PC-3 (cell line): ENCODE data around the gene P4HB. TPM values are rescaled to one million over a fixed set of nuclear protein-coding genes. Genes with fewer than 3 reads are reported as not detected.

Experiments
- ATAC-seq: fragments of 200-7000 bp; cut with Tn5 transposase; 2 replicates; pipeline ENCODE4 v1.9.1; 2020; ENCODE audit warnings: mild to moderate bottlenecking, moderate library complexity
- BruUV-seq: library from RNA; stranded (reverse); fragments of 400-500 nt; replicated peaks from 2 replicates; lab custom pipeline; 2021; lab: Mats Ljungman, UMichigan
- CTCF ChIA-PET: fragments of 300-600 bp; sonication (Branson Sonifier 250); formaldehyde crosslinking; loops from one replicate; lab custom pipeline; 2022; ENCODE audit warnings: antibody characterized with exemption; lab: Charles Lee
- POLR2A ChIA-PET: fragments of 300-600 bp; sonication (Branson Sonifier 250); formaldehyde crosslinking; loops from one replicate; lab custom pipeline; 2022; ENCODE audit warnings: antibody characterized with exemption; ENCODE audit not compliant: unreplicated experiment; lab: Charles Lee
- DNase-seq: peaks from one replicate; pipeline ENCODE4 v3.0.0-alpha.2; 2015
- H2AFZ ChIP-seq: fragments of 300-600 bp; sonication (generic); 2 replicates; pipeline ENCODE4 v1.6.0; 2016; ENCODE audit warnings: antibody characterized with exemption, low read length
- H3F3A ChIP-seq: fragments of 300-600 bp; sonication (generic); one replicate; pipeline ENCODE4 v1.6.0; 2017; ENCODE audit warnings: antibody characterized with exemption, low read length, control low read depth, mild to moderate bottlenecking; ENCODE audit not compliant: unreplicated experiment
- H3K27ac ChIP-seq: fragments of 300-600 bp; sonication (generic); 2 replicates; pipeline ENCODE4 v1.5.1; 2016; ENCODE audit warnings: mild to moderate bottlenecking, low read length
- H3K27me3 ChIP-seq: fragments of 300-600 bp; sonication (generic); 2 replicates; pipeline ENCODE4 v1.6.1; 2016; ENCODE audit warnings: low read length, mixed read lengths
- H3K36me3 ChIP-seq: fragments of 300-600 bp; sonication (generic); 2 replicates; pipeline ENCODE4 v1.6.1; 2016; ENCODE audit warnings: low read depth, mixed run types, low read length, mixed read lengths
- H3K4me1 ChIP-seq: fragments of 300-600 bp; sonication (generic); 2 replicates; pipeline ENCODE4 v1.5.1; 2016; ENCODE audit warnings: low read length; ENCODE audit not compliant: insufficient read depth
- H3K4me2 ChIP-seq: fragments of 300-600 bp; sonication (generic); 2 replicates; pipeline ENCODE4 v1.6.0; 2016; ENCODE audit warnings: low read length
- H3K4me3 ChIP-seq: fragments of 300-600 bp; sonication (generic); 2 replicates; pipeline ENCODE4 v1.5.1; 2016; ENCODE audit warnings: mild to moderate bottlenecking, low read length, mixed read lengths
- H3K79me2 ChIP-seq: fragments of 300-600 bp; sonication (generic); 2 replicates; pipeline ENCODE4 v1.6.1; 2017; ENCODE audit warnings: low read length, mixed read lengths
- H3K9ac ChIP-seq: fragments of 300-600 bp; sonication (generic); 2 replicates; pipeline ENCODE4 v1.6.0; 2016; ENCODE audit warnings: mild to moderate bottlenecking, low read length
- H3K9me2 ChIP-seq: fragments of 300-600 bp; sonication (generic); replicated peaks from 2 replicates; pipeline ENCODE4 v1.6.1; 2016; ENCODE audit warnings: mixed run types, low read length, mixed read lengths
- H3K9me3 ChIP-seq: fragments of 300-600 bp; sonication (generic); 2 replicates; pipeline ENCODE4 v1.6.1; 2016; ENCODE audit warnings: low read length, mixed read lengths
- H4K20me1 ChIP-seq: fragments of 300-600 bp; sonication (generic); 2 replicates; pipeline ENCODE4 v1.6.1; 2016; ENCODE audit warnings: low read length, mixed read lengths
- CTCF ChIP-seq: fragments of 300-600 bp; sonication (generic); conservative IDR thresholded peaks from 2 replicates; pipeline ENCODE4 v1.5.1; 2017; ENCODE audit warnings: antibody characterized with exemption, low read depth, mild to moderate bottlenecking, low read length
- EZH2 ChIP-seq: fragments of 300-600 bp; sonication (generic); IDR thresholded peaks from one replicate; pipeline ENCODE4 v1.6.1; 2017; ENCODE audit warnings: antibody characterized with exemption, mild to moderate bottlenecking, low read length; ENCODE audit not compliant: unreplicated experiment
- EZH2phosphoT487 ChIP-seq: fragments of 300-600 bp; sonication (generic); IDR thresholded peaks from 2 replicates; pipeline ENCODE4 v1.6.1; 2018; ENCODE audit warnings: mild to moderate bottlenecking, antibody characterized with exemption, low read length, borderline replicate concordance
- intact Hi-C: fragments of 100-400 bp; cut with micrococcal nuclease; formaldehyde crosslinking; loops from 2 replicates; pipeline ENCODE4 v1.9.0; 2023
- total RNA-seq: library from RNA; depleted of rRNA; stranded (reverse); fragments of >200 nt; gene quantifications from 2 replicates; pipeline ENCODE4 v1.2.3, GENCODE V29; 2014

The P4HB gene
- total RNA-seq, 1 experiment from 2014 or later, result 1,089 TPM

GRCh38 chr17:81879121-81879520, 18.8 kb upstream of the P4HB start:
- Histone ChIP-seq H3K36me3 (peaks cover 32% of the 10 kb centered on the region), H3K9me2 (no peaks in the 10 kb centered on the region), H3K9ac (no peak overlapping the region), H3K27ac (no peak overlapping the region), H3K27me3 (no peaks in the 10 kb centered on the region), H3K4me1 (peaks cover 16% of the 10 kb centered on the region), H3K9me3 (no peaks in the 10 kb centered on the region), H2AFZ (no peak overlapping the region), H3K79me2 (peaks cover 12% of the 10 kb centered on the region), H3K4me3 (no peak overlapping the region), H4K20me1 (peaks cover 4% of the 10 kb centered on the region; the same call in 1 of the 2 replicates), H3K4me2 (no peak overlapping the region), H3F3A (peaks cover 6% of the 10 kb centered on the region)
- CTCF ChIA-PET, result interaction anchor here (0.6 kb wide), 1 partner anchor 34 kb away, joined by 3 read pairs; no protein-coding TSS in a partner anchor
- intact Hi-C loops, result no loop called here
- DNase-seq (no peak), ATAC-seq (peak; percentile 49)
- TF ChIP-seq EZH2 (no peak), EZH2phosphoT487 (no peak), CTCF (no peak)
- BruUV-seq, result no TSS peak
- POLR2A ChIA-PET, result interaction anchor here (0.5 kb wide), 1 partner anchor 154 kb away, joined by 12 read pairs; no protein-coding TSS in a partner anchor

DNA sequence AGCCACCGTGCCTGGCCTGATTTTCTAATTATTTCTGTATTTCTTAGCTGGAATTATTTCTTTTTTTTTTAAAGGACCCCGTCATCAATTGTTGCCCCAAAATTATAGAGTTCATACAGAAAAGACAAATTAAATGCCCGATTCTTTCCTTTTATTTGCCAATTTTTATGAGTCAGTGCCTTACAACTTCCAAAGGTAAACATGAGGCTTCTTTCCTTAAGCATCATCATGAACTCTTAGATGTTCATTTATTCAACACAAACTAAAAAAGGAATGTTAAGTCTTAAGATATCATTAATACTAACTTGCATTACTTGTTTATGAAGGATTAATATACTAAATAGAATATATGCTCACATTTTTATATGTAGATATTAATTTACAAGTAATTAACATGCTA, 18.0 kb upstream of the P4HB start:
- Histone ChIP-seq H3K27me3 (no peaks in the 10 kb centered on the region), H3K79me2 (peaks cover 9% of the 10 kb centered on the region; the same call in 1 of the 2 replicates), H3K9me2 (no peaks in the 10 kb centered on the region), H3K4me1 (peaks cover 20% of the 10 kb centered on the region), H3K4me3 (no peak overlapping the region), H3K36me3 (peaks cover 27% of the 10 kb centered on the region), H3K4me2 (no peak overlapping the region), H3K9me3 (no peaks in the 10 kb centered on the region), H3F3A (peaks cover 6% of the 10 kb centered on the region), H4K20me1 (0 out of 2 replicates have a peak, but pooled peaks cover 3% of the 10 kb centered on the region), H3K27ac (no peak overlapping the region), H2AFZ (no peak overlapping the region), H3K9ac (no peak overlapping the region)
- ATAC-seq (peak; percentile 41), DNase-seq (peak; percentile 41)
- no TSS peak for BruUV-seq
- TF ChIP-seq EZH2 (no peak), EZH2phosphoT487 (no peak), CTCF (no peak)
- CTCF ChIA-PET, result no interaction called here
- intact Hi-C loops, result no loop called here
- POLR2A ChIA-PET, result no interaction called here

DNA sequence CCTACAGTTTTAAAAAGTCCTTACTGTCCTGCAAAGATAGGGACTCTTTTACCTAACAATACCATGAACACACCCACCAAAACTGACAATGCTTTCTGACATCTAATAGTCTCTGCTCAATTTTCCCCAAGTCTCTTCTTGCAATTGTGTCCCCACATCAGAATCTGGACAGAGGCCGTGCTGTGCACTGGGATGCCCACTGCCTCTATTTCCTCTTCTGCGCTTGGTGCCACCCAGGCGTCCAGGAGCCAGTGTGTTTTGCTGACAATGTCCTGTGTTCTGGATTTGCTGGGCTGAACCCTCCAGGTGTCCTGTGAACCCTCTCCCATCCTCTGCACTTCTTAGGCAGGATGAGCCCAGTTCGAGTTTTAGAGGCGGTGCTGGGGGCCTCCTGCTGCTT, 17.2 kb upstream of the P4HB start:
- Histone ChIP-seq H3K36me3 (peaks cover 25% of the 10 kb centered on the region), H3K4me3 (no peak overlapping the region), H3K9ac (no peak overlapping the region), H3F3A (peaks cover 6% of the 10 kb centered on the region), H3K9me3 (no peaks in the 10 kb centered on the region), H4K20me1 (0 out of 2 replicates have a peak, but pooled peaks cover 3% of the 10 kb centered on the region), H3K4me1 (peaks cover 20% of the 10 kb centered on the region), H3K27ac (no peak overlapping the region), H2AFZ (no peak overlapping the region), H3K79me2 (peaks cover 9% of the 10 kb centered on the region; the same call in 1 of the 2 replicates), H3K27me3 (no peaks in the 10 kb centered on the region), H3K4me2 (no peak overlapping the region), H3K9me2 (no peaks in the 10 kb centered on the region)
- POLR2A ChIA-PET, result no interaction called here
- no peak for TF ChIP-seq EZH2phosphoT487
- no peak for TF ChIP-seq CTCF
- no peak for TF ChIP-seq EZH2
- BruUV-seq, result no TSS peak
- CTCF ChIA-PET, result no interaction called here
- no peak for DNase-seq
- intact Hi-C loops, result no loop called here
- ATAC-seq, result no peak
